ENCODE results near the gene MTG2. TPM values are rescaled to one million over a fixed set of nuclear protein-coding genes. Genes with fewer than 3 reads are reported as not detected.

MTG2 gene
- total RNA-seq, 1 donor from 2014 or later = 19.5 TPM

DNA sequence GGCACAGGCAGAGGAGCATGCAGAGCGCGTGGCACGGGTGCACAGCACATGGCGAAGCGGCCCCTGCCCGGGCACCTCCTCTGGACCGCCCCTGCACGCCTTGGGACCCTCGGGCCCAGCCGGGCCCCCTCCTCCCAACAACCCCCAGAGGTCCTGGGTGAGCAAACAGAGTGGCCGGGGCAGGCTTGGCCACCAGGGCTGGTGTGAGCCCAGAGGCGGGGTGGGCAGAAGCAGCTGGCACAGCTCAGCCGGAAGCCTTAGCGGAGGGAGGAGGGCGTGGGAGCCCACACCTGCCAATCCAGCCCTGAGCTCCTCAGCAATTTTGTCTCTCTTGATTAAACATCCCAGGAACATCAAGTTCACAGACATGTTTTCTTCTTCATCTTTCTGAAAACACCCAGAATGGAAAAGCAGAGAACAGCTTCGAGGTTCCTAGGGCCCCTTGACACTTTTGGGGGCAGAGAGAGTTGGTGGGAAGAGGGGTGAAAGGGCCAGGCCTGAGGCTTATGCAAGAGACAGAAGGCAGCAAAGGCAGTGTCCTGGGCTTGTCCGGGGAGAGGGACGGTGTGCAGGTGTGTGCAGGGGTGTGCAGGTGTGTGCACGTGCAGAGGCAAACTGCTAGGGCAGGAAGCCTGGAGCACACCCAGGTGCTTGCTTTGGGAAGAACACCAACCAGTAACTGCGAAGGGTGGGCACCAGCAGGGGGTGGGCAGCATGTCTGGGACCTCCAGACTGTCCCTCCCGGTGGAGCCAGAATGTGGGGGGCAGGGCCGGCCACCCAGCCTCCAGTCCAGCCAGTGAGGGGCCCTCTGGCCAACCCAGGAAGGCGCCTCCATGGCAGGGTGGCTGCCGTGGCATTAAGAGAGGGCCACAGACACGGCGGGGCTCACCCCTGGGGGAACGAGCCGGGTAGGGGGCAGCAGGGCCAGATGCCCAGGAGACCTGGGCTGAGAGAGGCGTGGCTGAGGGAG lies 32.5 kb downstream of the MTG2 start:
- DNase-seq (ENCODE audit: low read depth) = no peak
- H3K27me3 ChIP-seq (ENCODE audit: control insufficient read depth, insufficient read depth, low read length) = peaks cover 82% of the 10 kb centered on the region
- TF ChIP-seq, protein P1, sequence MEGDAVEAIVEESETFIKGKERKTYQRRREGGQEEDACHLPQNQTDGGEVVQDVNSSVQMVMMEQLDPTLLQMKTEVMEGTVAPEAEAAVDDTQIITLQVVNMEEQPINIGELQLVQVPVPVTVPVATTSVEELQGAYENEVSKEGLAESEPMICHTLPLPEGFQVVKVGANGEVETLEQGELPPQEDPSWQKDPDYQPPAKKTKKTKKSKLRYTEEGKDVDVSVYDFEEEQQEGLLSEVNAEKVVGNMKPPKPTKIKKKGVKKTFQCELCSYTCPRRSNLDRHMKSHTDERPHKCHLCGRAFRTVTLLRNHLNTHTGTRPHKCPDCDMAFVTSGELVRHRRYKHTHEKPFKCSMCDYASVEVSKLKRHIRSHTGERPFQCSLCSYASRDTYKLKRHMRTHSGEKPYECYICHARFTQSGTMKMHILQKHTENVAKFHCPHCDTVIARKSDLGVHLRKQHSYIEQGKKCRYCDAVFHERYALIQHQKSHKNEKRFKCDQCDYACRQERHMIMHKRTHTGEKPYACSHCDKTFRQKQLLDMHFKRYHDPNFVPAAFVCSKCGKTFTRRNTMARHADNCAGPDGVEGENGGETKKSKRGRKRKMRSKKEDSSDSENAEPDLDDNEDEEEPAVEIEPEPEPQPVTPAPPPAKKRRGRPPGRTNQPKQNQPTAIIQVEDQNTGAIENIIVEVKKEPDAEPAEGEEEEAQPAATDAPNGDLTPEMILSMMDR (IDR thresholded peaks at IDR 0.05; ENCODE audit: insufficient read depth, low read length, poor library complexity, severe bottlenecking) = no peak
- H3K36me3 ChIP-seq (ENCODE audit: control insufficient read depth, insufficient read depth, low read length) = no peaks in the 10 kb centered on the region
- no peak overlapping the region for H3K4me3 ChIP-seq (ENCODE audit: low read depth, low read length)

- Histone ChIP-seq H3K36me3 (ENCODE audit: control insufficient read depth, insufficient read depth, low read length) (no peaks in the 10 kb centered on the region), H3K27me3 (ENCODE audit: control insufficient read depth, insufficient read depth, low read length) (peaks cover 82% of the 10 kb centered on the region), H3K4me3 (ENCODE audit: low read depth, low read length) (no peak overlapping the region)
- DNase-seq (ENCODE audit: low read depth) = no peak
- TF ChIP-seq, protein P1 (IDR thresholded peaks at IDR 0.05; ENCODE audit: insufficient read depth, low read length, poor library complexity, severe bottlenecking) = no peak
Observed at GRCh38 chr20:62215991-62216635, 33.3 kb downstream of the MTG2 start.

GRCh38 chr20:62216636-62217566 lies 34.1 kb downstream of the MTG2 start:
- H3K36me3 ChIP-seq (ENCODE audit: control insufficient read depth, insufficient read depth, low read length) = no peaks in the 10 kb centered on the region
- TF ChIP-seq, protein P1 (IDR thresholded peaks at IDR 0.05; ENCODE audit: insufficient read depth, low read length, poor library complexity, severe bottlenecking) = no peak
- no peak overlapping the region for H3K4me3 ChIP-seq (ENCODE audit: low read depth, low read length)
- H3K27me3 ChIP-seq (ENCODE audit: control insufficient read depth, insufficient read depth, low read length) = peaks cover 82% of the 10 kb centered on the region
- no peak for DNase-seq (ENCODE audit: low read depth)

GRCh38 chr20:62217913-62218773 lies 35.3 kb downstream of the MTG2 start:
- Histone ChIP-seq H3K36me3 (ENCODE audit: control insufficient read depth, insufficient read depth, low read length) (no peaks in the 10 kb centered on the region), H3K27me3 (ENCODE audit: control insufficient read depth, insufficient read depth, low read length) (peaks cover 87% of the 10 kb centered on the region), H3K4me3 (ENCODE audit: low read depth, low read length) (no peak overlapping the region)
- TF ChIP-seq, protein P1 (IDR thresholded peaks at IDR 0.05; ENCODE audit: insufficient read depth, low read length, poor library complexity, severe bottlenecking) = no peak
- no peak for DNase-seq (ENCODE audit: low read depth)
